ENCODE data around the gene POTEF. TPM values are rescaled to one million over a fixed set of nuclear protein-coding genes. Genes with fewer than 3 reads are reported as not detected.
"Not testable (repeated sequence)": the region's sequence is repeated elsewhere in the genome, so short reads cannot be mapped to it uniquely, and the experiment has no call there.

The POTEF gene
- total and polyA plus RNA-seq, 4 donors: not detected

GRCh38 chr2:130152816-130153595 is 24.0 kb upstream of the POTEF start:
- no peaks in the 10 kb centered on the region for H3K9me3 ChIP-seq (ENCODE audit: control insufficient read depth in 4 of 4, low read length in 3 of 4)
- H3K4me3 ChIP-seq (ENCODE audit: low read depth in 1 of 3, low read length in 3 of 3): no peak overlapping the region
- H3K36me3 ChIP-seq (ENCODE audit: control insufficient read depth in 4 of 4, insufficient read depth in 3 of 4, low read depth in 1 of 4, low read length in 3 of 4): peaks cover 8 to 21% (median 12%) of the 10 kb centered on the region in 4 donors
- DNase-seq (ENCODE audit: low spot score): no peak
- H3K27me3 ChIP-seq (ENCODE audit: control insufficient read depth in 4 of 4, insufficient read depth in 4 of 4, low read length in 3 of 4): no peaks in the 10 kb centered on the region
- WGBS: 95% methylated on average over 25 of the region's 25 CpGs
- no peak overlapping the region for H3K27ac ChIP-seq (ENCODE audit: low read depth in 1 of 2, low read length in 2 of 2)
- no peak for TF ChIP-seq SP1 (IDR thresholded peaks at IDR 0.05)
- TF ChIP-seq, protein P1, sequence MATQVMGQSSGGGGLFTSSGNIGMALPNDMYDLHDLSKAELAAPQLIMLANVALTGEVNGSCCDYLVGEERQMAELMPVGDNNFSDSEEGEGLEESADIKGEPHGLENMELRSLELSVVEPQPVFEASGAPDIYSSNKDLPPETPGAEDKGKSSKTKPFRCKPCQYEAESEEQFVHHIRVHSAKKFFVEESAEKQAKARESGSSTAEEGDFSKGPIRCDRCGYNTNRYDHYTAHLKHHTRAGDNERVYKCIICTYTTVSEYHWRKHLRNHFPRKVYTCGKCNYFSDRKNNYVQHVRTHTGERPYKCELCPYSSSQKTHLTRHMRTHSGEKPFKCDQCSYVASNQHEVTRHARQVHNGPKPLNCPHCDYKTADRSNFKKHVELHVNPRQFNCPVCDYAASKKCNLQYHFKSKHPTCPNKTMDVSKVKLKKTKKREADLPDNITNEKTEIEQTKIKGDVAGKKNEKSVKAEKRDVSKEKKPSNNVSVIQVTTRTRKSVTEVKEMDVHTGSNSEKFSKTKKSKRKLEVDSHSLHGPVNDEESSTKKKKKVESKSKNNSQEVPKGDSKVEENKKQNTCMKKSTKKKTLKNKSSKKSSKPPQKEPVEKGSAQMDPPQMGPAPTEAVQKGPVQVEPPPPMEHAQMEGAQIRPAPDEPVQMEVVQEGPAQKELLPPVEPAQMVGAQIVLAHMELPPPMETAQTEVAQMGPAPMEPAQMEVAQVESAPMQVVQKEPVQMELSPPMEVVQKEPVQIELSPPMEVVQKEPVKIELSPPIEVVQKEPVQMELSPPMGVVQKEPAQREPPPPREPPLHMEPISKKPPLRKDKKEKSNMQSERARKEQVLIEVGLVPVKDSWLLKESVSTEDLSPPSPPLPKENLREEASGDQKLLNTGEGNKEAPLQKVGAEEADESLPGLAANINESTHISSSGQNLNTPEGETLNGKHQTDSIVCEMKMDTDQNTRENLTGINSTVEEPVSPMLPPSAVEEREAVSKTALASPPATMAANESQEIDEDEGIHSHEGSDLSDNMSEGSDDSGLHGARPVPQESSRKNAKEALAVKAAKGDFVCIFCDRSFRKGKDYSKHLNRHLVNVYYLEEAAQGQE (IDR thresholded peaks at IDR 0.05): no peak
- no peak for TF ChIP-seq YY1 (IDR thresholded peaks at IDR 0.05)
- TF ChIP-seq, protein P2, sequence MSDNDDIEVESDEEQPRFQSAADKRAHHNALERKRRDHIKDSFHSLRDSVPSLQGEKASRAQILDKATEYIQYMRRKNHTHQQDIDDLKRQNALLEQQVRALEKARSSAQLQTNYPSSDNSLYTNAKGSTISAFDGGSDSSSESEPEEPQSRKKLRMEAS (IDR thresholded peaks at IDR 0.05): no peak
- no peak for TF ChIP-seq HNF4A (conservative IDR thresholded peaks at IDR 0.05)
- no peak for TF ChIP-seq HNF4G (IDR thresholded peaks at IDR 0.05)
- TF ChIP-seq EGR1 (IDR thresholded peaks at IDR 0.05; ENCODE audit: low read depth in 2 of 2): no peak
- no peak for TF ChIP-seq JUND (IDR thresholded peaks at IDR 0.05)
- no peak for TF ChIP-seq ATF3 (IDR thresholded peaks at IDR 0.05)
- no peak for TF ChIP-seq RXRA (IDR thresholded peaks at IDR 0.05)
- TF ChIP-seq, protein P3, sequence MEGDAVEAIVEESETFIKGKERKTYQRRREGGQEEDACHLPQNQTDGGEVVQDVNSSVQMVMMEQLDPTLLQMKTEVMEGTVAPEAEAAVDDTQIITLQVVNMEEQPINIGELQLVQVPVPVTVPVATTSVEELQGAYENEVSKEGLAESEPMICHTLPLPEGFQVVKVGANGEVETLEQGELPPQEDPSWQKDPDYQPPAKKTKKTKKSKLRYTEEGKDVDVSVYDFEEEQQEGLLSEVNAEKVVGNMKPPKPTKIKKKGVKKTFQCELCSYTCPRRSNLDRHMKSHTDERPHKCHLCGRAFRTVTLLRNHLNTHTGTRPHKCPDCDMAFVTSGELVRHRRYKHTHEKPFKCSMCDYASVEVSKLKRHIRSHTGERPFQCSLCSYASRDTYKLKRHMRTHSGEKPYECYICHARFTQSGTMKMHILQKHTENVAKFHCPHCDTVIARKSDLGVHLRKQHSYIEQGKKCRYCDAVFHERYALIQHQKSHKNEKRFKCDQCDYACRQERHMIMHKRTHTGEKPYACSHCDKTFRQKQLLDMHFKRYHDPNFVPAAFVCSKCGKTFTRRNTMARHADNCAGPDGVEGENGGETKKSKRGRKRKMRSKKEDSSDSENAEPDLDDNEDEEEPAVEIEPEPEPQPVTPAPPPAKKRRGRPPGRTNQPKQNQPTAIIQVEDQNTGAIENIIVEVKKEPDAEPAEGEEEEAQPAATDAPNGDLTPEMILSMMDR (IDR thresholded peaks at IDR 0.05; ENCODE audit: low read depth, low read length, missing input control): no peak
- TF ChIP-seq FOXA2 (IDR thresholded peaks at IDR 0.05): no peak
- TF ChIP-seq GABPA (IDR thresholded peaks at IDR 0.05 in 1 of 2, conservative IDR thresholded peaks at IDR 0.05 in 1 of 2): no peak
- TF ChIP-seq FOXA1 (IDR thresholded peaks at IDR 0.05): no peak
- TF ChIP-seq ZBTB33 (IDR thresholded peaks at IDR 0.05): no peak
- no peak for TF ChIP-seq TAF1 (conservative IDR thresholded peaks at IDR 0.05)
- TF ChIP-seq RAD21 (IDR thresholded peaks at IDR 0.05): no peak
- no peak for TF ChIP-seq NR2F2 (IDR thresholded peaks at IDR 0.05)
- no peak overlapping the region for H3K9ac ChIP-seq (ENCODE audit: low read depth in 1 of 2, low read length in 2 of 2)
- no peaks in the 10 kb centered on the region for H3K4me1 ChIP-seq (ENCODE audit: control insufficient read depth in 4 of 4, insufficient read depth in 4 of 4, low read length in 3 of 4)

DNA sequence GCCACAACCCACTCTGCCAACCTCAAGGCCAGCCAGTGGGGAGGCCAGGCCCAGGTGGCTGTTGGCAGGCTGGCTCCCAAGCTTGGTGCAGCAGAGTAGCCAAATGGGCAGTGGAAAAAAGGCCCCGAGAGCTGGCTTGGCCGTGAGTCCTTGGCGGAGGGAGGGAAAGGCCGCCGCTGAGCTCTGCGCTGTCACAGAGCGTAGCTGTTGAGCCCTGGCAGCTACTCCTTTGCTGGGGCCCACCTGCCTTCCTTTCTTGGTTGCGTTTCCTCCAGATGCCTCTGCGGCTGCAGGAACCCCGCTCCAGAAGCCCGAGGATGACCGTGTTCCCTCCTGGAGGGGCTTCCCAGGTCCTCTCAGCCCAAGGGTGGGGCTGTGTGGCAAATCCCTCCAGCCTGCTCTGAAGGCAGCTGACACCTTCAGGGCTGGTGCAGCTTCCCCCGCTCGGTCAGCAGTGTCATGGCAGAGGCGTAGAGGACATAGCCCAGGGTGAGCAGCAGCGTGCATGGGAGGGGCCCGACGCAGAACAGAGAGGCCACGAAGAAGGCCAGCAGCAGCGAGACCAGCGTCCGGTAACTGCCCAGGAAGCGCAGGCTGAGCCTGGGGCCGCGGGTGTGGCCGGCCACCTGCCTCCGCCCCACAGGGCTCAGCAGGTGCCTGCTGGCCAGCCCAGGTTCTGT is 23.3 kb upstream of the POTEF start:
- not testable (repeated sequence) for H3K4me3 ChIP-seq (ENCODE audit: low read depth in 1 of 3, low read length in 3 of 3); DNase-seq (ENCODE audit: low spot score); H3K27me3 ChIP-seq (ENCODE audit: control insufficient read depth in 4 of 4, insufficient read depth in 4 of 4, low read length in 3 of 4); H3K9me3 ChIP-seq (ENCODE audit: control insufficient read depth in 4 of 4, low read length in 3 of 4); H3K4me1 ChIP-seq (ENCODE audit: control insufficient read depth in 4 of 4, insufficient read depth in 4 of 4, low read length in 3 of 4); H3K9ac ChIP-seq (ENCODE audit: low read depth in 1 of 2, low read length in 2 of 2); H3K27ac ChIP-seq (ENCODE audit: low read depth in 1 of 2, low read length in 2 of 2)
- 97% methylated on average over 27 of the region's 27 CpGs for WGBS
- H3K36me3 ChIP-seq (ENCODE audit: control insufficient read depth in 4 of 4, insufficient read depth in 3 of 4, low read depth in 1 of 4, low read length in 3 of 4): peaks cover 8 to 21% (median 12%) of the 10 kb centered on the region in 4 donors

DNA sequence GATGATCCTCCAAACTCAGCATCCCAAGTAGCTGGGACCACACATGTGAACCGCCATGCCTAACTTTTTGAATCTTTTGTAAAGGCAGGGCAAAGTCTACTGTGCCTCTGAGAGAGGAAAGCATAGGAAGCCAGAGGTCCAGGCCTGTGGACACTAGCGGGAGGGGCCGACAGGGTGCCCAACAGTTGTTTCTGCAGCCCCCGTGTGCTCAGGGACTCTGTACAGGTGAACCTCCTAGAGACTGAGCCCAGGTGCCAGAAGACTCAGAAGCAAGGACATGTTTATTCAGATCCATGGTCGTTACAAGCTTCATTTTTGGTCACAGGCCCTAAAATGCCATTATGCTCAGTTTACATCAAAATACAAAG is 22.1 kb upstream of the POTEF start:
- not testable (repeated sequence) for H3K27ac ChIP-seq (ENCODE audit: low read depth in 1 of 2, low read length in 2 of 2); DNase-seq (ENCODE audit: low spot score); H3K4me3 ChIP-seq (ENCODE audit: low read depth in 1 of 3, low read length in 3 of 3); H3K9me3 ChIP-seq (ENCODE audit: control insufficient read depth in 4 of 4, low read length in 3 of 4); H3K9ac ChIP-seq (ENCODE audit: low read depth in 1 of 2, low read length in 2 of 2); H3K4me1 ChIP-seq (ENCODE audit: control insufficient read depth in 4 of 4, insufficient read depth in 4 of 4, low read length in 3 of 4); H3K27me3 ChIP-seq (ENCODE audit: control insufficient read depth in 4 of 4, insufficient read depth in 4 of 4, low read length in 3 of 4)
- 69% methylated on average over 5 of the region's 5 CpGs for WGBS
- peaks cover 8 to 21% (median 12%) of the 10 kb centered on the region in 4 donors for H3K36me3 ChIP-seq (ENCODE audit: control insufficient read depth in 4 of 4, insufficient read depth in 3 of 4, low read depth in 1 of 4, low read length in 3 of 4)

All from liver (tissue), 9 donors.